B cell (primary cell): ENCODE results near the gene ADAMTS13. TPM values are rescaled to one million over a fixed set of nuclear protein-coding genes. Genes with fewer than 3 reads are reported as not detected.

Source experiments
- ATAC-seq: fragments of 200-7000 bp; cut with Tn5 transposase; one replicate; pipeline ENCODE4 v1.10.0; 2021; ENCODE audit warnings: low read depth, mild to moderate bottlenecking, moderate number of reproducible peaks, moderate library complexity
- CTCF ChIA-PET: fragments of 350-600 bp; sonication (Branson Sonifier 250); formaldehyde crosslinking; loops from one replicate; lab custom pipeline; 2021; ENCODE audit warnings: antibody characterized with exemption, inconsistent platforms; lab: Charles Lee
- POLR2A ChIA-PET: fragments of 350-600 bp; sonication (Branson Sonifier 250); formaldehyde crosslinking; loops from one replicate; lab custom pipeline; 2021; ENCODE audit warnings: antibody characterized with exemption; lab: Charles Lee
- DNase-seq: peaks from one replicate; pipeline ENCODE4 v3.0.0; 2013
- H2AFZ ChIP-seq: 2 replicates; pipeline ENCODE4 v1.6.1; 2012; ENCODE audit warnings: mild to moderate bottlenecking, low read depth, low read length; ENCODE audit not compliant: insufficient read depth, poor library complexity, severe bottlenecking
- H3K27ac ChIP-seq, 2 donors: 1 replicate in 1 of 2; 2 replicates in 1 of 2; pipeline ENCODE4 v1.5.1; 2012 to 2013; ENCODE audit warnings: low read length in 2 of 2, mild to moderate bottlenecking in 2 of 2, moderate library complexity in 1 of 2
- H3K27me3 ChIP-seq, 4 experiments: fragments of 200-600 bp in 1 of 4; sonication (generic) in 1 of 4; replicated peaks in 1 of 4; 1 replicate in 2 of 4; 2 replicates in 2 of 4; pipeline versions ENCODE4 v1.6.1 to v1.7.0; 2013 to 2016; ENCODE audit warnings: low read length in 3 of 4, mild to moderate bottlenecking in 2 of 4, mixed read lengths in 1 of 4, moderate library complexity in 1 of 4; ENCODE audit not compliant: insufficient read depth in 4 of 4, control insufficient read depth in 3 of 4; ENCODE audit errors: control extremely low read depth in 1 of 4
- H3K36me3 ChIP-seq, 2 experiments: replicated peaks in 1 of 2; 1 replicate in 1 of 2; 2 replicates in 1 of 2; pipeline versions ENCODE4 v1.6.1 to v1.7.1; 2013; ENCODE audit warnings: low read length in 1 of 2; ENCODE audit not compliant: insufficient read depth in 2 of 2, control insufficient read depth in 1 of 2; ENCODE audit errors: control extremely low read depth in 1 of 2, extremely low read depth in 1 of 2
- H3K4me1 ChIP-seq, 2 donors: fragments of 200-600 bp in 1 of 2; sonication (generic) in 1 of 2; 1 replicate in 1 of 2; 2 replicates in 1 of 2; pipeline versions ENCODE4 v1.5.1 to v1.6.1; 2013 to 2017; ENCODE audit warnings: low read length in 2 of 2; ENCODE audit not compliant: control insufficient read depth in 2 of 2, insufficient read depth in 2 of 2
- H3K4me2 ChIP-seq: replicated peaks from 2 replicates; pipeline ENCODE3; 2012; ENCODE audit warnings: mild to moderate bottlenecking, low read depth, low read length; ENCODE audit not compliant: poor library complexity, severe bottlenecking
- H3K4me3 ChIP-seq, 5 experiments: fragments of 200-600 bp in 1 of 5; sonication (generic) in 1 of 5; 1 replicate in 3 of 5; 2 replicates in 2 of 5; pipeline versions ENCODE4 v1.5.1 to v1.7.0; 2011 to 2016; ENCODE audit warnings: low read length in 4 of 5, mild to moderate bottlenecking in 4 of 5, low read depth in 2 of 5, control low read depth in 1 of 5, moderate library complexity in 1 of 5; ENCODE audit not compliant: insufficient read depth in 1 of 5; ENCODE audit errors: control extremely low read depth in 1 of 5, extremely low read depth in 1 of 5
- H3K79me2 ChIP-seq: fragments of 200-600 bp; sonication (generic); one replicate; pipeline ENCODE4 v1.6.0; 2016; ENCODE audit warnings: low read length; ENCODE audit not compliant: control insufficient read depth, insufficient read depth
- H3K9ac ChIP-seq: fragments of 200-600 bp; sonication (generic); 2 replicates; pipeline ENCODE4 v1.6.1; 2017; ENCODE audit warnings: mild to moderate bottlenecking, low read length, moderate library complexity
- H3K9me3 ChIP-seq, 3 donors: one replicate each; pipeline versions ENCODE4 v1.6.1 to v1.7.1; 2013; ENCODE audit warnings: low read length in 2 of 3; ENCODE audit not compliant: control insufficient read depth in 2 of 3, insufficient read depth in 1 of 3; ENCODE audit errors: control extremely low read depth in 1 of 3
- H4K20me1 ChIP-seq: 2 replicates; pipeline ENCODE4 v1.6.0; 2012; ENCODE audit warnings: mild to moderate bottlenecking, low read length; ENCODE audit not compliant: insufficient read depth, control insufficient read depth, poor library complexity, severe bottlenecking
- H3K27ac Mint-ChIP-seq: one replicate; pipeline ENCODE4 v1.8.0; 2021; ENCODE audit warnings: mixed read lengths
- H3K27me3 Mint-ChIP-seq: one replicate; pipeline ENCODE4 v1.8.0; 2021; ENCODE audit warnings: mixed read lengths
- H3K4me1 Mint-ChIP-seq: one replicate; pipeline ENCODE4 v1.8.0; 2021; ENCODE audit warnings: mixed read lengths
- H3K4me3 Mint-ChIP-seq: one replicate; pipeline ENCODE4 v1.8.0; 2021; ENCODE audit warnings: mixed read lengths
- H3K9me3 Mint-ChIP-seq: one replicate; pipeline ENCODE4 v1.8.0; 2022; ENCODE audit warnings: mixed read lengths; ENCODE audit not compliant: insufficient read depth
- CTCF ChIP-seq: fragments of 200-600 bp; IDR thresholded peaks from one replicate; pipeline ENCODE4 v1.8.0; 2022; ENCODE audit warnings: antibody characterized with exemption, mild to moderate bottlenecking
- EZH2 ChIP-seq: IDR thresholded peaks from 2 replicates; pipeline ENCODE4 v1.6.1; 2012; ENCODE audit warnings: borderline replicate concordance, low read depth, mild to moderate bottlenecking, moderate library complexity, low read length; ENCODE audit not compliant: insufficient read depth, poor library complexity, severe bottlenecking
- WGBS: methylation state at CpG from one replicate; pipeline ENCODE4 v1.1.5; 2013; ENCODE audit warnings: missing lambda C conversion rate; ENCODE audit not compliant: insufficient coverage; 5-methylcytosine and 5-hydroxymethylcytosine counted together
- intact Hi-C: fragments of 100-400 bp; cut with micrococcal nuclease; formaldehyde crosslinking; loops from one replicate; pipeline ENCODE4 v1.10.0; 2022
- polyA plus RNA-seq: library from polyadenylated mRNA; depleted of rRNA; stranded (reverse); fragments of >200 nt; gene quantifications from 2 replicates; pipeline ENCODE4 v1.2.3, GENCODE V29; 2012
- total RNA-seq, 2 donors: library from RNA; stranded (reverse); fragments of 120-200 nt in 1 of 2; gene quantifications; 1 replicate in 1 of 2; 2 replicates in 1 of 2; pipeline versions ENCODE4 v1.2.3 to v1.2.4, GENCODE V29; 2013 to 2022

ADAMTS13 gene
- total and polyA plus RNA-seq, 2 donors (not counting 1 experiment from before 2014, with no cell fraction given), result 2.5 to 5.7 TPM

DNA sequence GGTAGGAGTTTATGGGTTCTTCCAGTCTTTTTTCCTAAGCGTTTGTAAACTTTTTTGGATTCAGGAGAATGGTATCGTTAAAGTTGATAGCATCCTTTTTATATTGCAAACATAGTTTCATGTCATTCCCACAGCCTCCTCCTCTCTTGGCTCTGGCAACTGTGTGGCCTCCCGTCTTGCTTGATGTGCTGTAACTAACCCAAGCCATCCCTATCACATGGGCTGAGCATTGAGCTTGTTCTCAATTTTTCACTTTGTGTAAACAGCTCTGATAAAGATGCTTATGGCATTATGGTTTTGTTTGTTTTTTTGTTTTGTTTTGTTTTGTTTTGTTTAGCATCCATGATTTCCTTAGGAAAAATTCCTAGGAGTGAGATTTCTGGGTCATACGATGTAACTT lies 41.4 kb upstream of the ADAMTS13 start:
- no peaks in the 10 kb centered on the region for H3K27me3 ChIP-seq
- H3K4me3 ChIP-seq, result no peak overlapping the region
- H3K36me3 ChIP-seq, result no peaks in the 10 kb centered on the region
- H3K4me3 Mint-ChIP-seq, result no peak overlapping the region
- DNase-seq (no peak), ATAC-seq (no peak)
- intact Hi-C loops, result no loop called here
- H3K27ac Mint-ChIP-seq, result no peak overlapping the region
- H3K79me2 ChIP-seq, result peaks cover 1% of the 10 kb centered on the region
- no peak for TF ChIP-seq CTCF
- no peak for TF ChIP-seq EZH2
- H3K4me2 ChIP-seq, result no peak overlapping the region
- H4K20me1 ChIP-seq, result no peaks in the 10 kb centered on the region
- peaks cover 3 to 7% of the 10 kb centered on the region in 2 donors for H3K4me1 ChIP-seq
- ChIA-PET POLR2A (no interaction called here), CTCF (interaction anchor here (1.1 kb wide), 1 partner anchor 33 kb away, joined by 3 read pairs; no protein-coding TSS in a partner anchor)
- H3K9me3 Mint-ChIP-seq, result no peaks in the 10 kb centered on the region
- 100% methylated on average over 1 of the region's 4 CpGs for WGBS
- no peak overlapping the region for H3K27ac ChIP-seq
- H2AFZ ChIP-seq, result no peak overlapping the region
- H3K9me3 ChIP-seq, result no peaks in the 10 kb centered on the region
- H3K27me3 Mint-ChIP-seq, result no peaks in the 10 kb centered on the region
- no peak overlapping the region for H3K9ac ChIP-seq
- H3K4me1 Mint-ChIP-seq, result peaks cover 2% of the 10 kb centered on the region

GRCh38 chr9:133382507-133383141 lies 39.5 kb upstream of the ADAMTS13 start:
- Histone ChIP-seq H3K4me1 (no peaks in the 10 kb centered on the region), H3K27ac (no peak overlapping the region), H3K79me2 (no peaks in the 10 kb centered on the region), H3K36me3 (no peaks in the 10 kb centered on the region), H3K9ac (no peak overlapping the region), H3K4me2 (no peak overlapping the region), H3K9me3 (no peaks in the 10 kb centered on the region), H4K20me1 (no peaks in the 10 kb centered on the region), H3K27me3 (no peaks in the 10 kb centered on the region), H2AFZ (no peak overlapping the region), H3K4me3 (no peak overlapping the region)
- no peaks in the 10 kb centered on the region for H3K9me3 Mint-ChIP-seq
- ChIA-PET CTCF (no interaction called here), POLR2A (no interaction called here)
- DNase-seq (no peak), ATAC-seq (no peak)
- no peak overlapping the region for H3K27ac Mint-ChIP-seq
- WGBS, result 97% methylated on average over 4 of the region's 4 CpGs
- intact Hi-C loops, result no loop called here
- no peaks in the 10 kb centered on the region for H3K27me3 Mint-ChIP-seq
- TF ChIP-seq EZH2 (no peak), CTCF (no peak)
- no peak overlapping the region for H3K4me3 Mint-ChIP-seq
- H3K4me1 Mint-ChIP-seq, result no peaks in the 10 kb centered on the region
